LHCN-M2 (cell line): ENCODE measurements around the gene KRABD2. TPM values are rescaled to one million over a fixed set of nuclear protein-coding genes. Genes with fewer than 3 reads are reported as not detected.

ENCODE experiments used
- total RNA-seq: library from RNA; depleted of rRNA; stranded (reverse); fragments of >200 nt; gene quantifications from 2 replicates; pipeline ENCODE4 v1.2.3, GENCODE V29; 2014; rRNA removed

Gene KRABD2

Other genes with a start within 250 kb of the KRABD2 start
- gene PER1, start 224.3 kb downstream of the KRABD2 start, total RNA-seq, result 12.6 and 18.2 TPM in 2 replicates
- gene VAMP2, start 213.8 kb downstream of the KRABD2 start, total RNA-seq, result 3.8 and 4.6 TPM in 2 replicates
- 40.0 and 45.3 TPM in 2 replicates for gene TMEM107, start 200.3 kb downstream of the KRABD2 start, total RNA-seq
- gene BORCS6, start 186.5 kb downstream of the KRABD2 start, total RNA-seq, result 6.9 and 7.4 TPM in 2 replicates
- gene AURKB, start 166.1 kb downstream of the KRABD2 start, total RNA-seq, result 81.3 and 93.4 TPM in 2 replicates
- 1.5 and 2.7 TPM in 2 replicates for gene CTC1, start 128.6 kb downstream of the KRABD2 start, total RNA-seq
- 34.7 and 44.2 TPM in 2 replicates for gene PFAS, start 127.4 kb downstream of the KRABD2 start, total RNA-seq
- gene RANGRF, start 88.0 kb downstream of the KRABD2 start, total RNA-seq, result 15.3 and 17.9 TPM in 2 replicates
- gene SLC25A35, start 81.3 kb downstream of the KRABD2 start, total RNA-seq, result 1.1 and 1.3 TPM in 2 replicates
- not detected in 2 replicates for gene ARHGEF15, start 66.5 kb downstream of the KRABD2 start, total RNA-seq
- not detected in 2 replicates for gene ODF4, start 36.9 kb downstream of the KRABD2 start, total RNA-seq
- 2,622 and 3,054 TPM in 2 replicates for gene RPL26, start 6.5 kb upstream of the KRABD2 start, total RNA-seq
- gene RNF222, start 21.1 kb upstream of the KRABD2 start, total RNA-seq, result not detected in 2 replicates
- 52.4 and 69.1 TPM in 2 replicates for gene NDEL1, start 59.2 kb upstream of the KRABD2 start, total RNA-seq